CD4-positive, alpha-beta T cell (primary cell): ENCODE measurements around the gene CEP295NL. TPM values are rescaled to one million over a fixed set of nuclear protein-coding genes. Genes with fewer than 3 reads are reported as not detected.

Experiments
- ATAC-seq: fragments of 200-7000 bp; cut with Tn5 transposase; one replicate; pipeline ENCODE4 v1.10.0; 2022; ENCODE audit warnings: mild to moderate bottlenecking; ENCODE audit not compliant: poor library complexity
- CTCF ChIA-PET: fragments of 350-600 bp; sonication (Branson Sonifier 250); formaldehyde crosslinking; loops from one replicate; lab custom pipeline; 2021; ENCODE audit warnings: antibody characterized with exemption, inconsistent platforms; lab: Charles Lee
- POLR2A ChIA-PET: fragments of 350-600 bp; sonication (Branson Sonifier 250); formaldehyde crosslinking; loops from one replicate; lab custom pipeline; 2021; ENCODE audit warnings: antibody characterized with exemption, inconsistent platforms; lab: Charles Lee
- DNase-seq, 14 experiments: peaks; one replicate each; pipeline ENCODE4 v3.0.0-alpha.2; 2013 to 2020; ENCODE audit warnings: mixed read lengths in 2 of 14
- H3K27ac ChIP-seq, 2 donors: one replicate each; pipeline versions ENCODE4 v1.5.1 to v1.7.0; 2013; ENCODE audit warnings: low read length in 2 of 2, low read depth in 1 of 2, mild to moderate bottlenecking in 1 of 2
- H3K27me3 ChIP-seq, 2 experiments: 1 replicate in 1 of 2; 2 replicates in 1 of 2; pipeline versions ENCODE4 v1.6.1 to v1.7.0; 2013; ENCODE audit warnings: low read length in 2 of 2, control low read depth in 1 of 2, mild to moderate bottlenecking in 1 of 2, moderate library complexity in 1 of 2; ENCODE audit not compliant: insufficient read depth in 2 of 2, control insufficient read depth in 1 of 2
- H3K36me3 ChIP-seq: one replicate; pipeline ENCODE4 v1.6.1; 2013; ENCODE audit warnings: low read length, control low read depth; ENCODE audit not compliant: insufficient read depth
- H3K4me1 ChIP-seq: one replicate; pipeline ENCODE4 v1.6.1; 2013; ENCODE audit warnings: low read length, control low read depth; ENCODE audit not compliant: insufficient read depth
- H3K4me3 ChIP-seq: one replicate; pipeline ENCODE4 v1.5.1; 2013; ENCODE audit warnings: mild to moderate bottlenecking, low read length, moderate library complexity
- H3K9me3 ChIP-seq, 2 experiments: 1 replicate in 1 of 2; 2 replicates in 1 of 2; pipeline versions ENCODE4 v1.6.1 to v1.7.0; 2013; ENCODE audit warnings: low read length in 2 of 2, mild to moderate bottlenecking in 2 of 2, control low read depth in 1 of 2, moderate library complexity in 1 of 2; ENCODE audit not compliant: control insufficient read depth in 1 of 2, insufficient read depth in 1 of 2
- H3K27ac Mint-ChIP-seq: one replicate; pipeline ENCODE4 v1.8.0; 2020; ENCODE audit warnings: mixed read lengths
- H3K27me3 Mint-ChIP-seq: one replicate; pipeline ENCODE4 v1.8.0; 2021; ENCODE audit warnings: mixed read lengths
- H3K36me3 Mint-ChIP-seq: one replicate; pipeline ENCODE4 v1.8.0; 2021; ENCODE audit warnings: low read depth, mixed read lengths
- H3K4me1 Mint-ChIP-seq: one replicate; pipeline ENCODE4 v1.8.0; 2021; ENCODE audit warnings: low read depth, mixed read lengths
- H3K4me3 Mint-ChIP-seq: one replicate; pipeline ENCODE4 v1.8.0; 2020; ENCODE audit warnings: mild to moderate bottlenecking, mixed read lengths
- H3K9me3 Mint-ChIP-seq: one replicate; pipeline ENCODE4 v1.8.0; 2020; ENCODE audit warnings: mixed read lengths
- CTCF ChIP-seq: fragments of 200-600 bp; IDR thresholded peaks from one replicate; pipeline ENCODE4 v1.8.0; 2022; ENCODE audit warnings: antibody characterized with exemption, mild to moderate bottlenecking
- intact Hi-C, 2 experiments: fragments of 100-400 bp; cut with DNase I in 1 of 2; cut with micrococcal nuclease in 1 of 2; formaldehyde crosslinking; loops; one replicate each; pipeline versions ENCODE4 v1.15.1 to v1.9.0; 2023 to 2025; cut with DNase I, micrococcal nuclease
- total RNA-seq, 174 experiments: library from RNA in 2 of 174; stranded (reverse) in 2 of 174; gene quantifications; one replicate each; pipeline ENCODE4 v1.2.3 and lab custom pipeline; 2021 to 2026

CEP295NL gene
- total RNA-seq, 2 experiments from 2014 or later = 2.6 to 2.7 TPM

DNA sequence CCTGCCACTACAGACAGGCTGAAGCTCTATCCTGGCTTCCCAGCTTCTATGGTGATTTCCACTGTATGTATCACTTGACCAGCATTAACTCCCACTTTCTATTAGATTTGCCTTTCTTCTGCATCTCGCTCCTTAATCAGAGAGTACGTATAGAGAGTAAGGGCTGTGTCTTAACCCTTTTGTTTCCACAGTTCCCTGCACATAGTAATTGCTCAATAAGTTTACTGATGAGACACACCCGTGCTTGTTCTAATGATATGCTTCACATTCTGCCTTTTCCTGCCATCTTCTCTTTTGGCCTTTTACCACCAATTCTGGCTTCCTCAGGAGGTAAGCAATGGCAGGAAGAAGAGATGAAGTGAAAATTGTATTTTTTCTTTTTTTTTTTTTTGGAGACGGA lies 41.8 kb downstream of the CEP295NL start:
- no peak for ATAC-seq
- CTCF ChIA-PET = no interaction called here
- H3K4me1 Mint-ChIP-seq = no peaks in the 10 kb centered on the region
- intact Hi-C loops = no loop called here
- Histone ChIP-seq H3K27me3 (no peaks in the 10 kb centered on the region), H3K36me3 (peaks cover 2% of the 10 kb centered on the region), H3K27ac (no peak overlapping the region), H3K9me3 (peaks cover 0 to under 1% of the 10 kb centered on the region in 2 experiments), H3K4me3 (no peak overlapping the region), H3K4me1 (peaks cover 7% of the 10 kb centered on the region)
- TF ChIP-seq CTCF = no peak
- no peaks in the 10 kb centered on the region for H3K27me3 Mint-ChIP-seq
- no peak overlapping the region for H3K27ac Mint-ChIP-seq
- no peaks in the 10 kb centered on the region for H3K9me3 Mint-ChIP-seq
- POLR2A ChIA-PET = no interaction called here
- DNase-seq = no peak
- no peak overlapping the region for H3K4me3 Mint-ChIP-seq
- H3K36me3 Mint-ChIP-seq = no peaks in the 10 kb centered on the region

DNA sequence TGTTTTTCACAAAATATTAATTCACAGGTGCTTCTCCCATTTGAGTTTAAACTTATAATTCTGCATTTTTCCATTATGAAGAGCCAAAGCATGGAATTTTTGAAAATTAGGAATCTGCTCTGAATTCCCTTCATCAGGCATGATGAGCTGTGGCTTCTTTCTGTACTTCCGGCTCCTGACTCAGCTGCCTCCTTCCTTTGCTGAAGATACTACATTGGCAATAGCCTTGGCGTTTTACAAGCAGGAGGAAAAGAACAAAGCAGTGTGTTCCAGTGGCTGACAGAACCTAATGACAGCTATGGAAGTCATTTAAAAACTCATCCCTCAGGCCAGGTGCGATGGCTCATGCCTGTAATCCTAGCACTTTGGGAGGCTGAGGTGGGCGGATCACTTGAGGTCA lies 44.0 kb downstream of the CEP295NL start:
- Histone ChIP-seq H3K4me1 (no peaks in the 10 kb centered on the region), H3K36me3 (peaks cover 2% of the 10 kb centered on the region), H3K4me3 (no peak overlapping the region), H3K9me3 (peaks cover 0 to 3% of the 10 kb centered on the region in 2 experiments), H3K27me3 (no peaks in the 10 kb centered on the region), H3K27ac (no peak overlapping the region)
- H3K4me3 Mint-ChIP-seq = no peak overlapping the region
- TF ChIP-seq CTCF = no peak
- ChIA-PET CTCF (no interaction called here), POLR2A (no interaction called here)
- no peaks in the 10 kb centered on the region for H3K36me3 Mint-ChIP-seq
- H3K27me3 Mint-ChIP-seq = no peaks in the 10 kb centered on the region
- H3K9me3 Mint-ChIP-seq = no peaks in the 10 kb centered on the region
- ATAC-seq = no peak
- intact Hi-C loops = no loop called here
- no peaks in the 10 kb centered on the region for H3K4me1 Mint-ChIP-seq
- H3K27ac Mint-ChIP-seq = no peak overlapping the region
- DNase-seq = no peak

DNA sequence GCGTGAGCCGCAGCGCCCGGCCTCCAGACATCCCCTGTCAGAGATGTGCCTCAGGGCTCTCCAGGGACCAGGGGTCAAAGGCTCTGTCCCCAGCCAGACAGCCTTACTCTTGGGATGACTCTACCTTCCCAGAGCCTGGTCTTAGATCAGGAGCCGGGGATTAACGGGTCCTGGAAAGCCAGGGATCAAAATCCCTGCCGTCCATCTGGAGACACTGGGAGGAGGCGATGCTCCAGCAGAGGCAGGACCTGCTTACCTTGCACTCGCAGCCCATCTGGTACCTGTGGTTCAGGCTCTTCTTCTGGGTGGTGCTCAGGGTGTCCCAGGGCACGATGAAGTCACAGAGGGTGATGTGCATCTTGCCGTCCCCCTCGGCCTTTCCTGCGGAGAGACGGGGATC lies 45.7 kb downstream of the CEP295NL start:
- ChIA-PET CTCF (interaction anchor here (0.5 kb wide), 1 partner anchor 172 kb away, joined by 3 read pairs; no protein-coding TSS in a partner anchor), POLR2A (no interaction called here)
- DNase-seq (no peak), ATAC-seq (no peak)
- Histone ChIP-seq H3K9me3 (peaks cover 0 to 3% of the 10 kb centered on the region in 2 experiments), H3K27me3 (no peaks in the 10 kb centered on the region), H3K27ac (no peak overlapping the region), H3K4me1 (no peaks in the 10 kb centered on the region), H3K4me3 (no peak overlapping the region), H3K36me3 (peaks cover 2% of the 10 kb centered on the region)
- Mint-ChIP-seq H3K27ac (no peak overlapping the region), H3K4me1 (no peaks in the 10 kb centered on the region), H3K36me3 (no peaks in the 10 kb centered on the region), H3K9me3 (no peaks in the 10 kb centered on the region), H3K27me3 (no peaks in the 10 kb centered on the region), H3K4me3 (no peak overlapping the region)
- no peak for TF ChIP-seq CTCF
- intact Hi-C loops = no loop called here
